Cardiac septum (tissue), 1 donor: ENCODE results near the gene STXBP1. TPM values are rescaled to one million over a fixed set of nuclear protein-coding genes. Genes with fewer than 3 reads are reported as not detected.

Experiments
- DNase-seq: peaks from one replicate; pipeline ENCODE4 v3.0.0-alpha.2; 2020; ENCODE audit warnings: low spot score
- intact Hi-C: fragments of 100-400 bp; cut with DNase I; formaldehyde crosslinking; loops from one replicate; pipeline ENCODE4 v1.14.0; 2022
- total RNA-seq: library from RNA; stranded (reverse); fragmentation: NEBNext Ultra II Directional; extraction: Animal tissue kit (Norgen Biotek cat#: 25700); gene quantifications from one replicate; pipeline ENCODE4 v1.2.1, GENCODE V29; 2021
- donor health status: DM: no; HTN: no; CAD: no.

Gene STXBP1
- total RNA-seq, 1 donor from 2014 or later: 46.6 TPM

GRCh38 chr9:127703289-127703946 is 91.3 kb downstream of the STXBP1 start:
- DNase-seq: no peak
- intact Hi-C loops: no loop called here

- DNase-seq: no peak
- intact Hi-C loops: no loop called here
These were observed 93.7 kb downstream of the STXBP1 start for GRCh38 chr9:127705577-127706379.

- intact Hi-C loops: no loop called here
These were observed 94.8 kb downstream of the STXBP1 start, which contains the start of gene CFAP157 for GRCh38 chr9:127706836-127707241. TSS of gene CFAP157 (plus strand) at chr9:127706988. CDS start at chr9:127707032, 44 bp downstream.

GRCh38 chr9:127707766-127708165 is 95.7 kb downstream of the STXBP1 start:
- DNase-seq: no peak
- intact Hi-C loops: no loop called here

More at GRCh38 chr9:127706836-127707241, 94.8 kb downstream of the STXBP1 start, which contains the start of gene CFAP157:
- no peak for DNase-seq

GRCh38 chr9:127708952-127709587 is 97.0 kb downstream of the STXBP1 start:
- intact Hi-C loops: no loop called here
- DNase-seq: no peak

- intact Hi-C loops: no loop called here
- no peak for DNase-seq
These were observed 98.2 kb downstream of the STXBP1 start for GRCh38 chr9:127710204-127710783.

- intact Hi-C loops: no loop called here
- DNase-seq: no peak
These were observed 99.2 kb downstream of the STXBP1 start for GRCh38 chr9:127711226-127711701.

- no peak for DNase-seq
- intact Hi-C loops: no loop called here
These were observed 99.8 kb downstream of the STXBP1 start for GRCh38 chr9:127711831-127712274.

- intact Hi-C loops: no loop called here
- no peak for DNase-seq
These were observed 100.3 kb downstream of the STXBP1 start for GRCh38 chr9:127712371-127712770.

GRCh38 chr9:127712867-127713266 is 100.8 kb downstream of the STXBP1 start:
- DNase-seq: no peak
- intact Hi-C loops: no loop called here

- DNase-seq: no peak
- intact Hi-C loops: no loop called here
These were observed 102.1 kb downstream of the STXBP1 start for GRCh38 chr9:127714020-127714750.

GRCh38 chr9:127714951-127715469 is 102.9 kb downstream of the STXBP1 start:
- no peak for DNase-seq
- intact Hi-C loops: loop anchor here (5.0 kb wide), 1 partner anchor 103 kb away; the partner anchor contains the start of gene STXBP1

GRCh38 chr9:127715470-127716337 is 103.6 kb downstream of the STXBP1 start, which contains the start of the genes PTRH1 and TTC16:
TSS of gene PTRH1 (minus strand) at chr9:127715663. CDS start at chr9:127715639, 24 bp downstream.
TSS of gene TTC16 (plus strand) at chr9:127716079. CDS start at chr9:127716146, 67 bp downstream.
- intact Hi-C loops: loop anchor here (5.0 kb wide), 1 partner anchor 103 kb away; the partner anchor contains the start of gene STXBP1
- peak; percentile 99 for DNase-seq

- DNase-seq: no peak
- intact Hi-C loops: loop anchor here (5.0 kb wide), 1 partner anchor 104 kb away; the partner anchor contains the start of gene STXBP1
These were observed 104.3 kb downstream of the STXBP1 start for GRCh38 chr9:127716412-127716811.

GRCh38 chr9:127717766-127718165 is 105.7 kb downstream of the STXBP1 start:
- no peak for DNase-seq
- intact Hi-C loops: loop anchor here (5.0 kb wide), 1 partner anchor 105 kb away; the partner anchor contains the start of gene STXBP1

GRCh38 chr9:127720031-127720864 is 108.2 kb downstream of the STXBP1 start:
- intact Hi-C loops: no loop called here
- no peak for DNase-seq

GRCh38 chr9:127720865-127721227 is 108.8 kb downstream of the STXBP1 start:
- no peak for DNase-seq
- intact Hi-C loops: no loop called here
